Left hindlimb (tissue), 1 donor: ENCODE data around the gene GPS1.

Experiments
- DNase-seq: peaks from one replicate; pipeline ENCODE4 v3.0.0-alpha.2; 2018

GPS1 gene

GRCh38 chr17:82047379-82047778, 4.3 kb upstream of the GPS1 start:
- no peak for DNase-seq

- DNase-seq, result no peak
These were observed 3.7 kb upstream of the GPS1 start for GRCh38 chr17:82047914-82048570.

- DNase-seq, result no peak
These were observed 3.1 kb upstream of the GPS1 start for GRCh38 chr17:82048571-82048971.

GRCh38 chr17:82049106-82049505, 2.6 kb upstream of the GPS1 start:
- no peak for DNase-seq

GRCh38 chr17:82049521-82049971, 2.2 kb upstream of the GPS1 start:
- no peak for DNase-seq

GRCh38 chr17:82050152-82050760, 1.4 kb upstream of the GPS1 start:
- DNase-seq, result no peak

GRCh38 chr17:82050761-82051641, 697 bp upstream of the GPS1 start:
- DNase-seq, result peak; percentile 46

- no peak for DNase-seq
These were observed 951 bp downstream of the GPS1 start for GRCh38 chr17:82052638-82053059.

- DNase-seq, result peak; percentile 26
These were observed 1.4 kb downstream of the GPS1 start for GRCh38 chr17:82053130-82053529.

- peak; percentile 16 for DNase-seq
These were observed 2.0 kb downstream of the GPS1 start for GRCh38 chr17:82053556-82054263.

- DNase-seq, result peak; percentile 44
These were observed 2.8 kb downstream of the GPS1 start for GRCh38 chr17:82054351-82055022.

- DNase-seq, result peak; percentile 18
These were observed 3.6 kb downstream of the GPS1 start for GRCh38 chr17:82055023-82055964.

GRCh38 chr17:82055965-82056728, 4.4 kb downstream of the GPS1 start:
- no peak for DNase-seq

GRCh38 chr17:82056729-82057621, 5.3 kb downstream of the GPS1 start:
- no peak for DNase-seq

- DNase-seq, result no peak
These were observed 6.6 kb downstream of the GPS1 start for GRCh38 chr17:82058230-82058854.

- DNase-seq, result no peak
These were observed 7.2 kb downstream of the GPS1 start for GRCh38 chr17:82058855-82059249.

GRCh38 chr17:82059272-82060000, 7.7 kb downstream of the GPS1 start:
- no peak for DNase-seq

GRCh38 chr17:82060001-82060380, 8.3 kb downstream of the GPS1 start:
- no peak for DNase-seq
